ENCODE data around the gene COG8. TPM values are rescaled to one million over a fixed set of nuclear protein-coding genes. Genes with fewer than 3 reads are reported as not detected.

The COG8 gene
- total and polyA plus RNA-seq, 2 donors from 2014 or later: 33.8 to 49.5 TPM

- H3K36me3 ChIP-seq (ENCODE audit: control insufficient read depth in 2 of 3, insufficient read depth in 3 of 3, low read length in 3 of 3): peaks cover 8 to 31% (median 22%) of the 10 kb centered on the region in 3 donors
- intact Hi-C loops (cut with DNase I): no loop called here
- H3K4me1 ChIP-seq (ENCODE audit: control insufficient read depth in 2 of 3, insufficient read depth in 2 of 3, low read depth in 1 of 3, low read length in 3 of 3): peaks cover 0 to 45% (median 36%) of the 10 kb centered on the region in 3 donors
- H3K9me3 ChIP-seq (ENCODE audit: control insufficient read depth in 2 of 3, insufficient read depth in 1 of 3, low read length in 3 of 3): no peaks in the 10 kb centered on the region
- peak overlapping the region in 2 of 3 donors; percentile 16 to 43 for H3K4me3 ChIP-seq (ENCODE audit: low read length in 3 of 3)
- peak overlapping the region; percentile 77 to 86 for H3K27ac ChIP-seq (ENCODE audit: low read depth in 2 of 2, low read length in 2 of 2)
- peak in 1 of 5 donors; percentile 63 for DNase-seq
- no peak for TF ChIP-seq CTCF (IDR thresholded peaks at IDR 0.05; ENCODE audit: borderline replicate concordance, extremely low read depth, insufficient read depth)
- FAIRE-seq: no peak
- no peaks in the 10 kb centered on the region for H3K27me3 ChIP-seq (ENCODE audit: control insufficient read depth, insufficient read depth, low read length)
- H3K9ac ChIP-seq (ENCODE audit: low read length in 3 of 3): peak overlapping the region in 1 of 3 donors; percentile 47
Measured at GRCh38 chr16:69326172-69326873, 13.0 kb downstream of the COG8 start.

- H3K27me3 ChIP-seq (ENCODE audit: control insufficient read depth, insufficient read depth, low read length): no peaks in the 10 kb centered on the region
- H3K9ac ChIP-seq (ENCODE audit: low read length in 3 of 3): peak overlapping the region in 1 of 3 donors; percentile 34
- H3K9me3 ChIP-seq (ENCODE audit: control insufficient read depth in 2 of 3, insufficient read depth in 1 of 3, low read length in 3 of 3): no peaks in the 10 kb centered on the region
- DNase-seq (no peak), FAIRE-seq (no peak)
- H3K27ac ChIP-seq (ENCODE audit: low read depth in 2 of 2, low read length in 2 of 2): peak overlapping the region; percentile 39 to 86
- TF ChIP-seq CTCF (IDR thresholded peaks at IDR 0.05; ENCODE audit: borderline replicate concordance, extremely low read depth, insufficient read depth): no peak
- peaks cover 8 to 37% (median 26%) of the 10 kb centered on the region in 3 donors for H3K36me3 ChIP-seq (ENCODE audit: control insufficient read depth in 2 of 3, insufficient read depth in 3 of 3, low read length in 3 of 3)
- H3K4me3 ChIP-seq (ENCODE audit: low read length in 3 of 3): peak overlapping the region in 1 of 3 donors; percentile 43
- intact Hi-C loops (cut with DNase I): no loop called here
- peaks cover 0 to 43% (median 36%) of the 10 kb centered on the region in 3 donors for H3K4me1 ChIP-seq (ENCODE audit: control insufficient read depth in 2 of 3, insufficient read depth in 2 of 3, low read depth in 1 of 3, low read length in 3 of 3)
Measured at GRCh38 chr16:69325784-69326171, 13.6 kb downstream of the COG8 start.

- Histone ChIP-seq H3K27me3 (ENCODE audit: control insufficient read depth, insufficient read depth, low read length) (no peaks in the 10 kb centered on the region), H3K4me1 (ENCODE audit: control insufficient read depth in 2 of 3, insufficient read depth in 2 of 3, low read depth in 1 of 3, low read length in 3 of 3) (peaks cover 0 to 43% (median 36%) of the 10 kb centered on the region in 3 donors), H3K4me3 (ENCODE audit: low read length in 3 of 3) (no peak overlapping the region), H3K9me3 (ENCODE audit: control insufficient read depth in 2 of 3, insufficient read depth in 1 of 3, low read length in 3 of 3) (no peaks in the 10 kb centered on the region), H3K27ac (ENCODE audit: low read depth in 2 of 2, low read length in 2 of 2) (peak overlapping the region; percentile 32 to 59), H3K36me3 (ENCODE audit: control insufficient read depth in 2 of 3, insufficient read depth in 3 of 3, low read length in 3 of 3) (peaks cover 8 to 47% (median 34%) of the 10 kb centered on the region in 3 donors), H3K9ac (ENCODE audit: low read length in 3 of 3) (no peak overlapping the region)
- intact Hi-C loops (cut with DNase I): no loop called here
- peak in 1 of 5 donors; percentile 63 for DNase-seq
- TF ChIP-seq CTCF (IDR thresholded peaks at IDR 0.05; ENCODE audit: borderline replicate concordance, extremely low read depth, insufficient read depth): no peak
- no peak for FAIRE-seq
Measured at GRCh38 chr16:69324585-69325253, 14.6 kb downstream of the COG8 start.
